Measurements from ENCODE around the gene AHRR.
"Not testable (repeated sequence)": the region's sequence is repeated elsewhere in the genome, so short reads cannot be mapped to it uniquely, and the experiment has no call there.

AHRR gene

GRCh38 chr5:321230-321725, at the start of gene AHRR:
AHRR (plus strand) TSS chr5:321714; CDS start chr5:343903, 22,189 bp downstream.
- DNase-seq: peak in 1 of 2 donors; percentile 2

- not testable (repeated sequence) for DNase-seq
These were observed 49.7 kb upstream of the AHRR start for GRCh38 chr5:271828-272167.

GRCh38 chr5:273091-273490, 48.4 kb upstream of the AHRR start:
- not testable (repeated sequence) for DNase-seq

GRCh38 chr5:273491-273890, 48.0 kb upstream of the AHRR start:
- DNase-seq: not testable (repeated sequence)

GRCh38 chr5:274346-274745, 47.2 kb upstream of the AHRR start:
- DNase-seq: not testable (repeated sequence)

GRCh38 chr5:278646-279045, 42.9 kb upstream of the AHRR start:
- no peak for DNase-seq

- not testable (repeated sequence) for DNase-seq
These were observed 42.4 kb upstream of the AHRR start for GRCh38 chr5:279051-279665.

- DNase-seq: no peak
These were observed 35.4 kb upstream of the AHRR start for GRCh38 chr5:285991-286557.

- DNase-seq: not testable (repeated sequence)
These were observed 31.3 kb upstream of the AHRR start for GRCh38 chr5:290200-290599.

GRCh38 chr5:291345-291744, 30.2 kb upstream of the AHRR start:
- DNase-seq: not testable (repeated sequence)

GRCh38 chr5:294788-295187, 26.7 kb upstream of the AHRR start:
- not testable (repeated sequence) for DNase-seq

- not testable (repeated sequence) for DNase-seq
These were observed 25.3 kb upstream of the AHRR start for GRCh38 chr5:296207-296606.

GRCh38 chr5:296954-297353, 24.6 kb upstream of the AHRR start:
- not testable (repeated sequence) for DNase-seq

GRCh38 chr5:297448-297847, 24.1 kb upstream of the AHRR start:
- DNase-seq: not testable (repeated sequence)

GRCh38 chr5:297991-298736, 23.4 kb upstream of the AHRR start:
- DNase-seq: not testable (repeated sequence)

GRCh38 chr5:298737-299125, 22.8 kb upstream of the AHRR start:
- no peak for DNase-seq

GRCh38 chr5:299921-300320, 21.6 kb upstream of the AHRR start:
- not testable (repeated sequence) for DNase-seq

- DNase-seq: not testable (repeated sequence)
These were observed 20.7 kb upstream of the AHRR start for GRCh38 chr5:300691-301435.

- DNase-seq: not testable (repeated sequence)
These were observed 19.1 kb upstream of the AHRR start for GRCh38 chr5:302416-302815.

GRCh38 chr5:302966-303365, 18.5 kb upstream of the AHRR start:
- DNase-seq: no peak

- DNase-seq: not testable (repeated sequence)
These were observed 17.8 kb upstream of the AHRR start for GRCh38 chr5:303741-304140.

GRCh38 chr5:305050-305449, 16.5 kb upstream of the AHRR start:
- DNase-seq: no peak

- no peak for DNase-seq
These were observed 16.1 kb upstream of the AHRR start for GRCh38 chr5:305459-305858.

Measured in hippocampal formation (tissue), 2 donors.